ENCODE measurements around the gene RHEBL1.

The RHEBL1 gene

GRCh38 chr12:49069507-49070346, at the start of gene RHEBL1:
TSS of gene RHEBL1 (minus strand) at chr12:49069979. CDS start at chr12:49069785, 194 bp downstream.
- H3K4me3 ChIP-seq (ENCODE audit: low read length), result peak within 1 kb of the TSS; percentile 88
- H3K27me3 ChIP-seq (ENCODE audit: control insufficient read depth, insufficient read depth, low read length), result peaks cover 30% of the 10 kb centered on the region
- H3K27ac ChIP-seq (ENCODE audit: low read length), result no peak within 1 kb of the TSS
- H3K9ac ChIP-seq (ENCODE audit: low read length), result peak within 1 kb of the TSS; percentile 34
- no peaks in the 10 kb centered on the region for H3K9me3 ChIP-seq (ENCODE audit: control insufficient read depth, low read depth, low read length)
- no peaks in the 10 kb centered on the region for H3K36me3 ChIP-seq (ENCODE audit: control insufficient read depth, low read depth, low read length)
- peaks cover 5% of the 10 kb centered on the region for H3K4me1 ChIP-seq (ENCODE audit: control insufficient read depth, low read depth, low read length)

GRCh38 chr12:49111206-49111605, 41.4 kb upstream of the RHEBL1 start:
- Histone ChIP-seq H3K36me3 (ENCODE audit: control insufficient read depth, low read depth, low read length) (no peaks in the 10 kb centered on the region), H3K27ac (ENCODE audit: low read length) (no peak overlapping the region), H3K4me1 (ENCODE audit: control insufficient read depth, low read depth, low read length) (peaks cover 6% of the 10 kb centered on the region), H3K9ac (ENCODE audit: low read length) (peak overlapping the region; percentile 84), H3K4me3 (ENCODE audit: low read length) (peak overlapping the region; percentile 95), H3K9me3 (ENCODE audit: control insufficient read depth, low read depth, low read length) (no peaks in the 10 kb centered on the region), H3K27me3 (ENCODE audit: control insufficient read depth, insufficient read depth, low read length) (no peaks in the 10 kb centered on the region)

DNA sequence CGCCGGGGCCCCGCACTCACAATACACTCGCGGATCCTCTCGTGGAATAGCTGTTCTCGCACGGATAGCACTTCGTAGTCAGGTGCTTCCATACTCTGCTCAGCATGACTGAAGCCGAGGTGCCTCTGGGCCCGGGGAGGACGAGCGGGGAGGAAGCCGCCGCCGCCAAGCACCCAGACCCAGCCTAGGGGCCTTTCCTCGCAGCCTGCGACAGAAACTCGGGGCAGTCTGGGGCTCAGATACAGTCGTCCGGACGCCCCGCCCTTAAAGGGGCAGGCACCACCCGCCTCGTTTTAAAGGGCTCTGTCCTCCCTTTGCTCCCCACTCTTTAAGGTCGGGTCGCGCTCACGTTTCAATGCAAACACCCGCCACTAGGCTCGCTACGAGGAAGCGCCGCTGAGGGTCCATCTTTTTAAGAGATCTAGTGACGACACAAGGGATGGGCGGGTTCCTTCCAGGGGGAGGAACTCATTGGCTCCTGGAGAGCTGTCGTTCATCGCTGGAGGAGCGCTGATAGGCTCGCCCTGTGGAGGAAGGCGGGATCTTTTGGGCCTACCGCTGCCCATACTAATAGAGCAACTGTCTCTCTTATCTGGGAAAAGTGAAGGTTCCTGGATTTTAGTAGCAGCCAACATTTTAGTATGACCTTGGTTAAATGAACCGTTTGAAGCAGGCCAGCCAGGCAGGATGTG, 40.8 kb upstream of the RHEBL1 start, which contains the start of gene LMBR1L:
TSS of gene LMBR1L (minus strand) at position 384 of the 692 bp plus-strand sequence. CDS start at position 92, 292 bp downstream.
- Histone ChIP-seq H3K27ac (ENCODE audit: low read length) (no peak within 1 kb of the TSS), H3K4me1 (ENCODE audit: control insufficient read depth, low read depth, low read length) (peaks cover 6% of the 10 kb centered on the region), H3K36me3 (ENCODE audit: control insufficient read depth, low read depth, low read length) (peaks cover 4% of the 10 kb centered on the region), H3K9me3 (ENCODE audit: control insufficient read depth, low read depth, low read length) (no peaks in the 10 kb centered on the region), H3K27me3 (ENCODE audit: control insufficient read depth, insufficient read depth, low read length) (no peaks in the 10 kb centered on the region), H3K9ac (ENCODE audit: low read length) (peak within 1 kb of the TSS; percentile 84), H3K4me3 (ENCODE audit: low read length) (peak within 1 kb of the TSS; percentile 95)

DNA sequence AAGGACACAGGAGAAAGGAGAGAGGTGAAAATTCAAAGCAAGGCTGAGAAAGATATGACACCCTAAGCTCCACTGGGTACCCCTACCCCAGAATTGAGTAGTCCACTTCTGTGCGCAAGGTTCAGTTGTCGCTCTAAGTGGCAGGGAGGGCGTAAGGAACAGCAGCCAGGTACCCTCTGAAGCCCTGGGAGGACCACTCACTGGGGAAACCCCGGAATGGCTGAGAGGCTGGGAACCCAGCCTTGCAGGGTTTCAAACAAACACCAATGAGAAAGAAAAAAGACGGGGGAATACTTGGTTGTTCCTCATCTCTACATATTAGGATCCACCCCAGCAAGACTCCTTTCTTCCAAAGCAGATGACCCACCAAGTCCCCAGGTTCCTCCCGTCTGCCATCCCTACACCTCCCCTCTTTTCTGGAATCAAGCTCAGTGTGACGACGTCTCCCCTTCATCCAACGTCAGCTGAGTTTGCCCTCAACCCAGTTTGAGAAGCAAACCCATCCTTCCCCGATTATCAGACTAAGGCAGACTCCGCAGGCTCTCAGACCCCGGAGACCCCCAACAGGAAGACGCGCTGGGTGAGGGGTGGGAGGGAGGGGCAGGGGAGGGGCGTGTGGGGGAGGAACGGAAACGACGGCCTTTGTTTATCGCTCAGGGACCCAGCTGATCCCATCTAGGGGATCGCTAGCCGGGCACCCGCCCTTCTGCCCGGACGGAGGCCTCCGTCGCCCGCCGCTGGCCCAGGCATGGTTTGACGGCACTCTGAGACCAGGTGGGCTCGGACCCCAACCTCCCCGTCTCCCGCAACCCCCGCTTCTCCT, 40.1 kb upstream of the RHEBL1 start:
- Histone ChIP-seq H3K4me3 (ENCODE audit: low read length) (peak overlapping the region; percentile 95), H3K27ac (ENCODE audit: low read length) (no peak overlapping the region), H3K36me3 (ENCODE audit: control insufficient read depth, low read depth, low read length) (peaks cover 5% of the 10 kb centered on the region), H3K9me3 (ENCODE audit: control insufficient read depth, low read depth, low read length) (no peaks in the 10 kb centered on the region), H3K4me1 (ENCODE audit: control insufficient read depth, low read depth, low read length) (peaks cover 6% of the 10 kb centered on the region), H3K27me3 (ENCODE audit: control insufficient read depth, insufficient read depth, low read length) (no peaks in the 10 kb centered on the region), H3K9ac (ENCODE audit: low read length) (peak overlapping the region; percentile 84)

DNA sequence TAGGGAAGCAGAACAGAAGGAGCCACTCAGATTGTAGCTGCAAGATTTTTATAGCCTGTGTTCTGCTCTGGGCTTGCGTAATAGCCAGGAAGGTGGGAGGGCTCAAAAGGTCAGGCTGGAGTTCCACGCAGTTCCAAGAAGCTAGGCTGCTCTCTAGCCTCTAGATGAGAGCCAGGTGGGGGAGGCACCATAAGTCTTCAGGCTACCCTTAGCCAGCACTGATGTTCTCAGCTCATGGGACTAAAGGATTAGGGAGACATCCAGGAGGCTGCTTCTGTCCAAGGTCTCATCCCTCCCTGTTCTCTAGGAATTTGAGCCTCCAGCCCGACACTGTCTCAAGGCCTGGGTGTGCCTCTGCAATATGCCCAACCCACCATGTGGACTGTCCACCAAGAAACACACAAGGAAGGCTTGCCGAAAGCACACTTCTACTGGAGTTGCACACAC, 39.2 kb upstream of the RHEBL1 start:
- Histone ChIP-seq H3K36me3 (ENCODE audit: control insufficient read depth, low read depth, low read length) (peaks cover 8% of the 10 kb centered on the region), H3K27me3 (ENCODE audit: control insufficient read depth, insufficient read depth, low read length) (no peaks in the 10 kb centered on the region), H3K9ac (ENCODE audit: low read length) (no peak overlapping the region), H3K27ac (ENCODE audit: low read length) (no peak overlapping the region), H3K4me3 (ENCODE audit: low read length) (peak overlapping the region; percentile 95), H3K4me1 (ENCODE audit: control insufficient read depth, low read depth, low read length) (peaks cover 6% of the 10 kb centered on the region), H3K9me3 (ENCODE audit: control insufficient read depth, low read depth, low read length) (no peaks in the 10 kb centered on the region)

DNA sequence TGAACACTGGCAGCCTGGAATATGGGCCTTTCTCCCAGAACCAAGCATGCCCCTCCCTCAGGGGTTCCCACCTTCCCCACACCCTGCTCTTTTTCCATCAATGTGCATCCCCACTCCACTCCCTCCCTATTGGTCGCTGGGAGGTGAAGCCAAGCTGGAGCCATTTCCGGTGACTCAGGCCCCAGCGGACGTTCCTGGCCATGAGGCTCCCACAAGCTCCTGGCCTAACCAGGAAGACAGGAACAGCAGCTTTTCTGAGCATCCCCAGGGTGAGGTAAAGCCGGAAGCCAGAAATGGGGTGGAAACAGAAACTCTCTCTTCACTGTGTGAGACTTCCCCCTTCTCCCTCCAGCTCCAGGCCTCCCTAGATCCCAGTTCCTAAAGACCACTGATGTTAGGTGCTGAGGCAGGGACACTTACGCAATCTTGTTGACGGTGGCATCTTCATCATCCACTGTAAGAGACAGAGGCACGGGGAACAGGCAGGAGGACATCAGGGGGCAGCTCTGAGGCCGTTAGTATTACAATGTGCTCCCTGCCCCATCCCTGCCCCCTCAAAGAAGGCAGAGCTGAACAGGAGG, 35.8 kb upstream of the RHEBL1 start:
- Histone ChIP-seq H3K4me1 (ENCODE audit: control insufficient read depth, low read depth, low read length) (peaks cover 6% of the 10 kb centered on the region), H3K27ac (ENCODE audit: low read length) (no peak overlapping the region), H3K27me3 (ENCODE audit: control insufficient read depth, insufficient read depth, low read length) (no peaks in the 10 kb centered on the region), H3K9ac (ENCODE audit: low read length) (no peak overlapping the region), H3K4me3 (ENCODE audit: low read length) (no peak overlapping the region), H3K9me3 (ENCODE audit: control insufficient read depth, low read depth, low read length) (no peaks in the 10 kb centered on the region), H3K36me3 (ENCODE audit: control insufficient read depth, low read depth, low read length) (peaks cover 29% of the 10 kb centered on the region)

GRCh38 chr12:49104822-49105221, 35.0 kb upstream of the RHEBL1 start:
- H3K4me1 ChIP-seq (ENCODE audit: control insufficient read depth, low read depth, low read length), result peaks cover 6% of the 10 kb centered on the region
- H3K9me3 ChIP-seq (ENCODE audit: control insufficient read depth, low read depth, low read length), result no peaks in the 10 kb centered on the region
- no peak overlapping the region for H3K4me3 ChIP-seq (ENCODE audit: low read length)
- no peak overlapping the region for H3K9ac ChIP-seq (ENCODE audit: low read length)
- H3K27ac ChIP-seq (ENCODE audit: low read length), result no peak overlapping the region
- H3K36me3 ChIP-seq (ENCODE audit: control insufficient read depth, low read depth, low read length), result peaks cover 35% of the 10 kb centered on the region
- no peaks in the 10 kb centered on the region for H3K27me3 ChIP-seq (ENCODE audit: control insufficient read depth, insufficient read depth, low read length)

GRCh38 chr12:49100380-49100779, 30.6 kb upstream of the RHEBL1 start:
- no peak overlapping the region for H3K27ac ChIP-seq (ENCODE audit: low read length)
- H3K4me3 ChIP-seq (ENCODE audit: low read length), result no peak overlapping the region
- H3K9ac ChIP-seq (ENCODE audit: low read length), result no peak overlapping the region
- no peaks in the 10 kb centered on the region for H3K4me1 ChIP-seq (ENCODE audit: control insufficient read depth, low read depth, low read length)
- peaks cover 30% of the 10 kb centered on the region for H3K36me3 ChIP-seq (ENCODE audit: control insufficient read depth, low read depth, low read length)
- no peaks in the 10 kb centered on the region for H3K9me3 ChIP-seq (ENCODE audit: control insufficient read depth, low read depth, low read length)
- H3K27me3 ChIP-seq (ENCODE audit: control insufficient read depth, insufficient read depth, low read length), result peaks cover 6% of the 10 kb centered on the region

GRCh38 chr12:49098703-49099102, 28.9 kb upstream of the RHEBL1 start:
- no peak overlapping the region for H3K9ac ChIP-seq (ENCODE audit: low read length)
- H3K4me3 ChIP-seq (ENCODE audit: low read length), result no peak overlapping the region
- H3K27me3 ChIP-seq (ENCODE audit: control insufficient read depth, insufficient read depth, low read length), result peaks cover 23% of the 10 kb centered on the region
- peaks cover 25% of the 10 kb centered on the region for H3K36me3 ChIP-seq (ENCODE audit: control insufficient read depth, low read depth, low read length)
- H3K4me1 ChIP-seq (ENCODE audit: control insufficient read depth, low read depth, low read length), result no peaks in the 10 kb centered on the region
- H3K9me3 ChIP-seq (ENCODE audit: control insufficient read depth, low read depth, low read length), result no peaks in the 10 kb centered on the region
- no peak overlapping the region for H3K27ac ChIP-seq (ENCODE audit: low read length)

GRCh38 chr12:49098035-49098451, 28.3 kb upstream of the RHEBL1 start:
- Histone ChIP-seq H3K27ac (ENCODE audit: low read length) (no peak overlapping the region), H3K4me3 (ENCODE audit: low read length) (no peak overlapping the region), H3K9ac (ENCODE audit: low read length) (no peak overlapping the region), H3K36me3 (ENCODE audit: control insufficient read depth, low read depth, low read length) (peaks cover 18% of the 10 kb centered on the region), H3K4me1 (ENCODE audit: control insufficient read depth, low read depth, low read length) (no peaks in the 10 kb centered on the region), H3K27me3 (ENCODE audit: control insufficient read depth, insufficient read depth, low read length) (peaks cover 30% of the 10 kb centered on the region), H3K9me3 (ENCODE audit: control insufficient read depth, low read depth, low read length) (no peaks in the 10 kb centered on the region)

DNA sequence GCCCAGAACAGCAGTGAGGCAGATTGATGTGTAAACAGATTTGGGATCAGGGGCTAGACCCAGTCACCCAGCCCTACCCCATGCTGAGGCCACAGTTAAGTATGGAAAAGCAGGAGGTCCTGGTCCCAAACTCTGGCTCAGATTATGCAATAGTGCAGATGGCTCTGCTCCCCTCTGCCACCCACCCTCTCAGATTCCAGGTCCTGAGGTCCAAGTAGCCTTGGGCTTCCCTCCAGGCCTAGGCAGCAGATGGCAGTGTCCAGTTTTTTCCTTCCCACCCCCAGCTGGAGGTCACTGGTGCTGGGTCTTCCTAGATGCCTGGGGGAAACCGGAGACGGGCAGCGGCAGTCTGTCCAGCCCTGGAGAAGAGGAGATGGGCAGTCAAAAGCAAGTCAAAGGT, 27.6 kb upstream of the RHEBL1 start:
- H3K27me3 ChIP-seq (ENCODE audit: control insufficient read depth, insufficient read depth, low read length), result peaks cover 36% of the 10 kb centered on the region
- H3K4me1 ChIP-seq (ENCODE audit: control insufficient read depth, low read depth, low read length), result no peaks in the 10 kb centered on the region
- H3K9ac ChIP-seq (ENCODE audit: low read length), result no peak overlapping the region
- peaks cover 12% of the 10 kb centered on the region for H3K36me3 ChIP-seq (ENCODE audit: control insufficient read depth, low read depth, low read length)
- H3K4me3 ChIP-seq (ENCODE audit: low read length), result no peak overlapping the region
- no peak overlapping the region for H3K27ac ChIP-seq (ENCODE audit: low read length)
- no peaks in the 10 kb centered on the region for H3K9me3 ChIP-seq (ENCODE audit: control insufficient read depth, low read depth, low read length)

Data from iPS-18a (cell line).